GM12874 (cell line): ENCODE results near the gene AFF3.

Source experiments
- TF ChIP-seq, protein P1 (sequence below): IDR thresholded peaks from 2 replicates; pipeline ENCODE4 v1.5.1; 2011; ENCODE audit warnings: low read depth, mild to moderate bottlenecking, control low read depth, low read length, moderate library complexity; ENCODE audit not compliant: insufficient read depth

AFF3 gene

GRCh38 chr2:99679518-99679917, 462.9 kb downstream of the AFF3 start:
- TF ChIP-seq, protein P1, sequence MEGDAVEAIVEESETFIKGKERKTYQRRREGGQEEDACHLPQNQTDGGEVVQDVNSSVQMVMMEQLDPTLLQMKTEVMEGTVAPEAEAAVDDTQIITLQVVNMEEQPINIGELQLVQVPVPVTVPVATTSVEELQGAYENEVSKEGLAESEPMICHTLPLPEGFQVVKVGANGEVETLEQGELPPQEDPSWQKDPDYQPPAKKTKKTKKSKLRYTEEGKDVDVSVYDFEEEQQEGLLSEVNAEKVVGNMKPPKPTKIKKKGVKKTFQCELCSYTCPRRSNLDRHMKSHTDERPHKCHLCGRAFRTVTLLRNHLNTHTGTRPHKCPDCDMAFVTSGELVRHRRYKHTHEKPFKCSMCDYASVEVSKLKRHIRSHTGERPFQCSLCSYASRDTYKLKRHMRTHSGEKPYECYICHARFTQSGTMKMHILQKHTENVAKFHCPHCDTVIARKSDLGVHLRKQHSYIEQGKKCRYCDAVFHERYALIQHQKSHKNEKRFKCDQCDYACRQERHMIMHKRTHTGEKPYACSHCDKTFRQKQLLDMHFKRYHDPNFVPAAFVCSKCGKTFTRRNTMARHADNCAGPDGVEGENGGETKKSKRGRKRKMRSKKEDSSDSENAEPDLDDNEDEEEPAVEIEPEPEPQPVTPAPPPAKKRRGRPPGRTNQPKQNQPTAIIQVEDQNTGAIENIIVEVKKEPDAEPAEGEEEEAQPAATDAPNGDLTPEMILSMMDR, result no peak

DNA sequence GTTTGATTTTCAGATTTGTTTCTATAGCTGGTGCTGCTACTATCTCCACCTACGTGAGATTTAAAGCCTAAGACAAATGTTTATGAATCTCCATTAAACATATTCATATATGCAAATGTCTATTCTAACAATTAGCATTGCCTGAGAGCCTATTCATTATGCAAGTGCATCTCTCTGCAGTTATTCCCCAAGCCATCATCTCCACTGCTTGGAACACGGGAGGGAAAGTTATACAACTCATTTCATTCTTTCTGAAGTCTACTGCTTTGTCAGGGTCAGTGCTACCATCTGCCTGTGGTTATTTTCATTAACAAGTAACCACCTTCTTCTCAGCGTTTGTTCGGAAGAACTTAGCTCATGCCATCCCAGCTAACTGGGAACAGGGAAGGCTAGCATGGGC, 463.8 kb downstream of the AFF3 start:
- TF ChIP-seq, protein P1, result no peak

GRCh38 chr2:99677814-99678213, 464.6 kb downstream of the AFF3 start:
- TF ChIP-seq, protein P1, result no peak

- TF ChIP-seq, protein P1, result no peak
These were observed 467.2 kb downstream of the AFF3 start for GRCh38 chr2:99675130-99675661.

DNA sequence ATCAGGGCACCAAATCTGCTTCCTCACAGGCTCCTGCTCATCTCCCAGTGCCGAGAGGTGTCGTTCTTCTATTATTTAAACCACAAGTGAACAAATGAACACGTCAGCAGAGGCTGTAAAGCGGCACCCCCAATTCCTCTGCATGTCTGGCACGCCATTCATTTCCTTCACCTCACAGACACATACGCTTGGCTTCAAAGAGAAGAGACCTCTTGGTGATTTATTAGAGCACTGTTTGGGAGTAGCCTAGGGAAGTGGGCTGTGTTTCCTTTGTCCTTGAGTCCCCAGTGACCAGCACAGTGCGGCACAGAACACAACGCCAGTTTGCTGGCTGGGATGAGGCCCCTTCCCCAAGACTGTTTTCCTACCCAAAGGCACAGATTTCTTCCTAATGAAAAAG, 468.3 kb downstream of the AFF3 start:
- TF ChIP-seq, protein P1, result no peak

- TF ChIP-seq, protein P1, result no peak
These were observed 469.5 kb downstream of the AFF3 start for GRCh38 chr2:99672766-99673350.

DNA sequence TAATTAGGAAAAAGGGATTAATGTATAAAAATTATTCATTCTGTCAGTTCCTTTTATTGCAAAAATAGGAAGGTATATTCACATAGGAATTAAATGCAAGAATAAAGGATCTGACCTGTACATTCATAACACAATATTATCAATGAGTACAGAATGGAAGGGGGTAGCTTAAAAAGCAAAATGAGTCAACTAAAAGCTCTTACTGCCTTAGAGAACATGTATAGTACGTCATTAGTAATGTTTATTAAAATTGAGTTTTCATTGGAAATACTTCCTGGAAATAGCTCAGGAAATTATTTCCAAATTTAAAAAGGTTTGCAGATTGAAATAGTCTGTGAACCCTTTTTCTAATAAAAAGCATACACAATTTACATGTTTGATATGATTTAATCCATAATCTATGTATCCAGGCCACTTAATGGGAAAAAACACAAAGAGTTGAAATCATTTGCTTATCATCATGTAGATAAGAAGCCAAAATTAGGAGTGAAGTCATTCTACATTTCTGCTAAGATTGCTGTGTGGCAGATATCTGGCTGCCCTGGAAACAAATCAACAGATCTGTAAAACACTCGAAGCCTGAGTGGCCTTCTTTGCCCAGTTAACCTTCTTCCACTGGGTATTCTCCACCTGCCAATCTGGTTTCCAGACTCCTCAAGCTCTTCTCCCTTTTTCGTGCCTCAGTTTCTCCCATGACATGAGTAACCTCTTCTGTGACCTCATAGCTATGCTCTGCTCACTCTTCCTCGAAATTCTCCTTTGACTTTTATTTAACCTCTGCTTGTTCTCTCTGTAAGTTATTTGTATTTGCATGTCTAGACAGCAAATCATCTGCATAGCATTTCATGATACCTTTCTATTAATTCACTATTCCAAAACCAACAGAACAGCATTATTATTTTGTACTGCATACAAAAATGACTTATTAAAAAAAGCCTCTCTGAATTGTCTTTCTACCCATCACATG, 471.3 kb downstream of the AFF3 start:
- TF ChIP-seq, protein P1, result no peak
